SK-N-SH (cell line): ENCODE results near the gene SLC26A4.
"Not testable (repeated sequence)": the region's sequence is repeated elsewhere in the genome, so short reads cannot be mapped to it uniquely, and the experiment has no call there.

Source experiments
- EP300 ChIP-seq, 2 experiments: IDR thresholded peaks; 2 replicates each; pipeline versions ENCODE4 v1.4.0 to v1.6.1; 2012; ENCODE audit warnings: borderline replicate concordance in 1 of 2, low read depth in 1 of 2, low read length in 1 of 2
- EZH2phosphoT487 ChIP-seq: fragments of 200-600 bp; sonication (generic); IDR thresholded peaks from 2 replicates; pipeline ENCODE4 v1.6.1; 2017; ENCODE audit warnings: low read depth, mixed run types, mild to moderate bottlenecking, antibody characterized with exemption, moderate library complexity, borderline replicate concordance
- MXI1 ChIP-seq: IDR thresholded peaks from 2 replicates; pipeline ENCODE4 v1.6.1; 2012; ENCODE audit warnings: mild to moderate bottlenecking, low read depth, low read length, improper control_type of control experiment

- TF ChIP-seq EZH2phosphoT487; MXI1; EP300 (IDR thresholded peaks at IDR 0.05; ENCODE audit: borderline replicate concordance in 1 of 2, low read depth in 1 of 2, low read length in 1 of 2): not testable (repeated sequence)
Observed at GRCh38 chr7:107639070-107639469, 21.6 kb upstream of the SLC26A4 start.
